Heart left ventricle (tissue), 13 donors: ENCODE results near the gene KIF21B.
A peak's percentile ranks its signal among the peaks of the same experiment; 100 is the strongest.

Experiments used
- POLR2A ChIP-seq, 2 donors: fragments of 450-650 bp; IDR thresholded peaks; one replicate each; pipeline ENCODE4 v1.6.1; 2017; ENCODE audit warnings: antibody characterized with exemption in 2 of 2, mild to moderate bottlenecking in 2 of 2, moderate library complexity in 2 of 2
- TF ChIP-seq, protein P1 (sequence below), 12 donors: fragments of 200-600 bp; sonication (generic) in 4 of 12; IDR thresholded peaks; one replicate each; pipeline versions ENCODE4 v1.5.0 to v1.8.0; 2018 to 2022; ENCODE audit warnings: antibody characterized with exemption in 12 of 12, mild to moderate bottlenecking in 5 of 12
- donor health status: ischemic (EF 13 %, LVEDD 7.1; RV severe dilation, severe dysfunction).
- donor health status: DM: no; HTN: yes; CAD: no.
- donor health status: DM: no; HTN: no; CAD: no.
- donor health status: ischemic (EF 25% LVEDD 6.9; RV normal size, moderate dysfunction).
- donor health status: ischemic (EF 25% LVEDD 5.7; RV mildly dilated, moderate dysfunction).
- donor health status: ischemic (EF 35%, LVEDD 5.7; RV mildly dilated, moderate dysfunction).
- donor health status: nonischemic (EF 11% LVEDD 7.7; RV severe dilation, severe dysfunction).
- donor health status: DM: yes; HTN: yes; CAD: no.
- donor health status: PGD.
- donor health status: ischemic (EF 29% LVEDD 5.4; RV normal size, mild dysfunction).
- donor health status: nonischemic (EF 23%, LVEDD 6.1; RV moderate dilation, normal function).

DNA sequence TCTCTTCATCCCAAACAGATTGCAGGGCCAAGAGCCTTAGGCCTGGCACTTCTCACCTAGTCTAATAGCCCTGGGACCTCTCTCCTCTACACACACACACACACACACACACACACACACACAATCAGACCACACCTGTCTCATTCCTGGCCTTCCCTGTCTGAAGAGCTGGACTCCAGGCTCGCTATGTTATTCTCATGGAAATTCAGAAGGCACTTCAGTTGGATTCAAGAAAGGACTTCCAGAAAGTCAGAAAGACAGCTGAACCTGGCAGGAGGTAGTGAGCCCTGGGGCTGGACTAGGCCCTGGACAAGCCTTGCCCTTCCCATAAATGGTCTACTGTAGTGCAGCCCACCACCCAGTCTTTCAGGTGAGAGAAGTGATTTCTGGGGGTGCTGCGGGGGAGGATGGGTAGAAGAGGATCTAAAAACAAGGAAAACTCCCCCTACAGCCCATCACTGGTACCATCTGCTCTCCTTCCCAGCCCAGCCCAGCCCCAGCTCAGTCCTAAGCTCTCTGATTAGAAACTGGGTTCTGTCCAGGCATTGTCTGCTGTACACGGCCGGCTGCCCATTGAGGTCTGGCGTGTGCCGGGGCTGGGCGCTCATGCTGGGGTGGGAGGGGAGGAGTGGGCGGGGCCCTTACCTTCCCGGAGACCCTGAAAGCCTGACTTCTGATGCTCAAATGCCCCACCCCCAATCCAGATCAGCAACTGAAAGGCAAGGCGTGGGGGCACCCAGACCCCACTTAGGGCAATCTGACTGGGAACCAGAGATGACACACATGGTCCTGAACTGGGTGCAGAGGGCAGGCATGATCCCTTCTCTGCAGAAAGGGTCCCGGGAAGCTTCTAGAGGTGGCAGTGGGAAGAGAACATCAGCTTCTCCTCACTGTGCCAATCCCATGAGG, 2.5 kb downstream of the KIF21B start:
- TF ChIP-seq, protein P1, sequence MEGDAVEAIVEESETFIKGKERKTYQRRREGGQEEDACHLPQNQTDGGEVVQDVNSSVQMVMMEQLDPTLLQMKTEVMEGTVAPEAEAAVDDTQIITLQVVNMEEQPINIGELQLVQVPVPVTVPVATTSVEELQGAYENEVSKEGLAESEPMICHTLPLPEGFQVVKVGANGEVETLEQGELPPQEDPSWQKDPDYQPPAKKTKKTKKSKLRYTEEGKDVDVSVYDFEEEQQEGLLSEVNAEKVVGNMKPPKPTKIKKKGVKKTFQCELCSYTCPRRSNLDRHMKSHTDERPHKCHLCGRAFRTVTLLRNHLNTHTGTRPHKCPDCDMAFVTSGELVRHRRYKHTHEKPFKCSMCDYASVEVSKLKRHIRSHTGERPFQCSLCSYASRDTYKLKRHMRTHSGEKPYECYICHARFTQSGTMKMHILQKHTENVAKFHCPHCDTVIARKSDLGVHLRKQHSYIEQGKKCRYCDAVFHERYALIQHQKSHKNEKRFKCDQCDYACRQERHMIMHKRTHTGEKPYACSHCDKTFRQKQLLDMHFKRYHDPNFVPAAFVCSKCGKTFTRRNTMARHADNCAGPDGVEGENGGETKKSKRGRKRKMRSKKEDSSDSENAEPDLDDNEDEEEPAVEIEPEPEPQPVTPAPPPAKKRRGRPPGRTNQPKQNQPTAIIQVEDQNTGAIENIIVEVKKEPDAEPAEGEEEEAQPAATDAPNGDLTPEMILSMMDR (IDR thresholded peaks at IDR 0.05), result peak in 5 of 12 donors; percentile 17 to 29 (median 26)
- no peak for TF ChIP-seq POLR2A (IDR thresholded peaks at IDR 0.05)
